SJCRH30 (cell line): Measurements from ENCODE around the gene SEC14L1. TPM values are rescaled to one million over a fixed set of nuclear protein-coding genes. Genes with fewer than 3 reads are reported as not detected.

ENCODE experiments used
- DNase-seq, 2 experiments: peaks; one replicate each; pipeline ENCODE4 v3.0.0-alpha.2; 2015 to 2020
- H3K27ac ChIP-seq: fragments of 250-450 bp; sonication (Bioruptor Pico); 2 replicates; pipeline ENCODE4 v1.5.1; 2020; ENCODE audit warnings: mild to moderate bottlenecking, moderate library complexity
- H3K27me3 ChIP-seq: fragments of 250-450 bp; sonication (Bioruptor Pico); 2 replicates; pipeline ENCODE4 v1.5.1; 2020; ENCODE audit warnings: mild to moderate bottlenecking, moderate library complexity
- H3K36me3 ChIP-seq: fragments of 250-450 bp; sonication (Bioruptor Pico); 2 replicates; pipeline ENCODE4 v1.5.1; 2020; ENCODE audit warnings: mild to moderate bottlenecking, moderate library complexity
- H3K4me1 ChIP-seq: fragments of 250-450 bp; sonication (Bioruptor Pico); 2 replicates; pipeline ENCODE4 v1.5.1; 2020; ENCODE audit warnings: mild to moderate bottlenecking, moderate library complexity
- H3K4me3 ChIP-seq: fragments of 250-450 bp; sonication (Bioruptor Pico); 2 replicates; pipeline ENCODE4 v1.5.1; 2020; ENCODE audit warnings: mild to moderate bottlenecking, moderate library complexity
- H3K9me3 ChIP-seq: fragments of 250-450 bp; sonication (Bioruptor Pico); replicated peaks from 2 replicates; pipeline ENCODE4 v1.5.1; 2020; ENCODE audit warnings: mild to moderate bottlenecking, moderate library complexity
- total RNA-seq: library from RNA; depleted of rRNA; stranded (reverse); fragments of >200 nt; shearing (Covaris generic); gene quantifications from 2 replicates; pipeline ENCODE4 v1.2.3, GENCODE V29; 2014

The SEC14L1 gene
- total RNA-seq, 1 experiment from 2014 or later, result 50.0 TPM

- peaks cover 34% of the 10 kb centered on the region for H3K4me1 ChIP-seq
- H3K27ac ChIP-seq, result peak overlapping the region; percentile 72
- peak overlapping the region; percentile 24 for H3K4me3 ChIP-seq
- H3K27me3 ChIP-seq, result no peaks in the 10 kb centered on the region
- peak; percentile 63 to 87 for DNase-seq
- no peaks in the 10 kb centered on the region for H3K36me3 ChIP-seq
- H3K9me3 ChIP-seq, result no peaks in the 10 kb centered on the region
These were observed 19.5 kb downstream of the SEC14L1 start for GRCh38 chr17:77160091-77160874.

GRCh38 chr17:77160875-77161530 is 20.2 kb downstream of the SEC14L1 start:
- Histone ChIP-seq H3K4me1 (peaks cover 37% of the 10 kb centered on the region), H3K4me3 (peak overlapping the region; percentile 24), H3K9me3 (no peaks in the 10 kb centered on the region), H3K27me3 (no peaks in the 10 kb centered on the region), H3K36me3 (no peaks in the 10 kb centered on the region), H3K27ac (peak overlapping the region; percentile 72)
- peak in 1 of 2 experiments; percentile 48 for DNase-seq

- H3K4me1 ChIP-seq, result peaks cover 37% of the 10 kb centered on the region
- no peak overlapping the region for H3K27ac ChIP-seq
- H3K36me3 ChIP-seq, result no peaks in the 10 kb centered on the region
These were observed 21.2 kb downstream of the SEC14L1 start for GRCh38 chr17:77161953-77162352.

GRCh38 chr17:77163001-77163400 is 22.2 kb downstream of the SEC14L1 start:
- H3K4me3 ChIP-seq, result no peak overlapping the region
- peaks cover 8% of the 10 kb centered on the region for H3K9me3 ChIP-seq
- no peaks in the 10 kb centered on the region for H3K27me3 ChIP-seq
- peaks cover 3% of the 10 kb centered on the region; the same call in 1 of the 2 replicates for H3K36me3 ChIP-seq
- no peak overlapping the region for H3K27ac ChIP-seq
- H3K4me1 ChIP-seq, result peaks cover 37% of the 10 kb centered on the region
- no peak for DNase-seq

More at GRCh38 chr17:77161953-77162352, 21.2 kb downstream of the SEC14L1 start:
- Histone ChIP-seq H3K9me3 (no peaks in the 10 kb centered on the region), H3K27me3 (no peaks in the 10 kb centered on the region), H3K4me3 (no peak overlapping the region)
- DNase-seq, result no peak

GRCh38 chr17:77163511-77164280 is 22.9 kb downstream of the SEC14L1 start:
- Histone ChIP-seq H3K27me3 (no peaks in the 10 kb centered on the region), H3K27ac (no peak overlapping the region), H3K36me3 (peaks cover 3% of the 10 kb centered on the region; the same call in 1 of the 2 replicates)

GRCh38 chr17:77164483-77165091 is 23.8 kb downstream of the SEC14L1 start:
- Histone ChIP-seq H3K4me1 (peaks cover 34% of the 10 kb centered on the region), H3K27ac (peak overlapping the region; percentile 25), H3K4me3 (no peak overlapping the region), H3K9me3 (peaks cover 14% of the 10 kb centered on the region), H3K27me3 (no peaks in the 10 kb centered on the region), H3K36me3 (peaks cover 3% of the 10 kb centered on the region; the same call in 1 of the 2 replicates)
- peak; percentile 58 to 81 for DNase-seq

More at GRCh38 chr17:77163511-77164280, 22.9 kb downstream of the SEC14L1 start:
- Histone ChIP-seq H3K4me1 (peaks cover 37% of the 10 kb centered on the region), H3K9me3 (peaks cover 14% of the 10 kb centered on the region), H3K4me3 (no peak overlapping the region)
- no peak for DNase-seq

GRCh38 chr17:77165577-77165976 is 24.8 kb downstream of the SEC14L1 start:
- no peak overlapping the region for H3K27ac ChIP-seq
- peaks cover 14% of the 10 kb centered on the region for H3K9me3 ChIP-seq
- peaks cover 3% of the 10 kb centered on the region; the same call in 1 of the 2 replicates for H3K36me3 ChIP-seq
- no peak overlapping the region for H3K4me3 ChIP-seq
- no peak for DNase-seq
- H3K27me3 ChIP-seq, result no peaks in the 10 kb centered on the region
- peaks cover 24% of the 10 kb centered on the region for H3K4me1 ChIP-seq

GRCh38 chr17:77167472-77168306 is 26.9 kb downstream of the SEC14L1 start:
- peaks cover 14% of the 10 kb centered on the region for H3K9me3 ChIP-seq
- H3K27me3 ChIP-seq, result no peaks in the 10 kb centered on the region
- H3K27ac ChIP-seq, result no peak overlapping the region
- DNase-seq, result no peak
- H3K4me1 ChIP-seq, result peaks cover 14% of the 10 kb centered on the region
- H3K4me3 ChIP-seq, result no peak overlapping the region
- peaks cover 3% of the 10 kb centered on the region; the same call in 1 of the 2 replicates for H3K36me3 ChIP-seq

- H3K36me3 ChIP-seq, result peaks cover 5% of the 10 kb centered on the region; the same call in 1 of the 2 replicates
- no peaks in the 10 kb centered on the region for H3K27me3 ChIP-seq
- H3K4me3 ChIP-seq, result no peak overlapping the region
- peaks cover 17% of the 10 kb centered on the region for H3K9me3 ChIP-seq
- no peak for DNase-seq
- H3K4me1 ChIP-seq, result no peaks in the 10 kb centered on the region
- H3K27ac ChIP-seq, result no peak overlapping the region
These were observed 32.3 kb downstream of the SEC14L1 start for GRCh38 chr17:77173104-77173503.

- H3K4me1 ChIP-seq, result no peaks in the 10 kb centered on the region
- no peaks in the 10 kb centered on the region for H3K27me3 ChIP-seq
- H3K9me3 ChIP-seq, result peaks cover 12% of the 10 kb centered on the region
- DNase-seq, result no peak
- H3K4me3 ChIP-seq, result no peak overlapping the region
- peaks cover 5% of the 10 kb centered on the region; the same call in 1 of the 2 replicates for H3K36me3 ChIP-seq
- H3K27ac ChIP-seq, result no peak overlapping the region
These were observed 34.3 kb downstream of the SEC14L1 start for GRCh38 chr17:77174928-77175661.

- DNase-seq, result no peak
- no peaks in the 10 kb centered on the region for H3K27me3 ChIP-seq
- peaks cover 12% of the 10 kb centered on the region for H3K9me3 ChIP-seq
- no peak overlapping the region for H3K4me3 ChIP-seq
- no peaks in the 10 kb centered on the region for H3K4me1 ChIP-seq
- peaks cover 5% of the 10 kb centered on the region; the same call in 1 of the 2 replicates for H3K36me3 ChIP-seq
- no peak overlapping the region for H3K27ac ChIP-seq
These were observed 36.4 kb downstream of the SEC14L1 start for GRCh38 chr17:77177002-77177741.

- Histone ChIP-seq H3K4me3 (no peak overlapping the region), H3K27me3 (no peaks in the 10 kb centered on the region), H3K9me3 (peaks cover 12% of the 10 kb centered on the region), H3K36me3 (peaks cover 5% of the 10 kb centered on the region; the same call in 1 of the 2 replicates), H3K4me1 (no peaks in the 10 kb centered on the region), H3K27ac (no peak overlapping the region)
- DNase-seq, result no peak
These were observed 37.3 kb downstream of the SEC14L1 start for GRCh38 chr17:77178050-77178449.
